Activated CD8-positive, alpha-beta memory T cell treated with anti-CD3 and anti-CD28 coated beads, Interleukin-2, amount 50 U/mL, for 24 hours (primary cell): Measurements from ENCODE around the gene CCDC89.

Source experiments
- DNase-seq: peaks from one replicate; pipeline ENCODE4 v3.0.0-alpha.2; 2020; ENCODE audit errors: extremely low read depth

The CCDC89 gene

DNA sequence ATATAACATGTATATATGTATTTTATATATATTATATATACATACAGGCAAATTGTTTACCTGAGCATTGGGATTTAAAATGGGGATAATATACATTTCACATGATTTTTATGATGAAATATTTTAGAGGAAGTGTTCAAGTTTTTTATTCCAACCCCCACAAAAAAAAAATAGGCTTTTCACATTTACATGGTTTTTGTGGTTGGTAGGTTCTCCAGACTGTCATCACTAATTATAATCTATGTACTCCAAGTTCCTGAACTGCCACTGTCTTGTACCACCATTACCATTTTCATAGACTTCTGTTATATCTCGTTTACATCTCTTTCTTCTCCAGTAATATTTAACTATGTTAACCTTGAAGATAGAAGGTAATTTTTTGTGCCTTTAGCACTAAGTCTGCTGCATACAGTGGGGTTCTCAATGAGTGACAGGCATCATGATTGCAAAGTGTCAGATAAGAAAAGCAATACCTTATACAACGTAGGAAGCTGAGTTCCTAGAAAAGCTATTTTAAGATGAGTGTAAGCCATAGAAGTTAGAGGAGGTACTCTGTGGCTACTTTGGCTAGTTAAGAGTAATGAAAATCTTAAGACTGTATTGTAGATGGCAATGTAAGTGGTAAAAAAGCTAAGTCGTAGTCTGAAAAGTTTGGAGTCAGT is 33.1 kb downstream of the CCDC89 start:
- no peak for DNase-seq

DNA sequence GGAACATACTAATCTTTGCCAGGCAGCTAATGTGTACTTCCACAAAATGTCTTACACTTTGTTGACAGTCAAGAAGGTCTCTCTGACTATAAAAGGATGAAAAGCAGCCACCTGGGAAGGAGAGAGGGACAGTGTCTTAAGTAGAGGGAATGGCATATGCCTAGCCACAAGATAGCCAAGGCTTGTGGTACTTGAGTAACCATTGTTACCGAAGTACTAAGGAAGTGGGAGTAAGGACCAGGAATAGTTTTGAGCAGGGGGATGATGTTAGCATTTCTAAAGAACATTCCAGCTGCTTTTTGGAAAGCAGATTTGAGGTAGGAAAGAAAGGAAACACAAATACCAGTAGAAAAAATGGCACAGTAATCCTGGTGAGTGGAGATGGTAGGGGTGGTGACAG is 34.9 kb downstream of the CCDC89 start:
- DNase-seq: no peak

DNA sequence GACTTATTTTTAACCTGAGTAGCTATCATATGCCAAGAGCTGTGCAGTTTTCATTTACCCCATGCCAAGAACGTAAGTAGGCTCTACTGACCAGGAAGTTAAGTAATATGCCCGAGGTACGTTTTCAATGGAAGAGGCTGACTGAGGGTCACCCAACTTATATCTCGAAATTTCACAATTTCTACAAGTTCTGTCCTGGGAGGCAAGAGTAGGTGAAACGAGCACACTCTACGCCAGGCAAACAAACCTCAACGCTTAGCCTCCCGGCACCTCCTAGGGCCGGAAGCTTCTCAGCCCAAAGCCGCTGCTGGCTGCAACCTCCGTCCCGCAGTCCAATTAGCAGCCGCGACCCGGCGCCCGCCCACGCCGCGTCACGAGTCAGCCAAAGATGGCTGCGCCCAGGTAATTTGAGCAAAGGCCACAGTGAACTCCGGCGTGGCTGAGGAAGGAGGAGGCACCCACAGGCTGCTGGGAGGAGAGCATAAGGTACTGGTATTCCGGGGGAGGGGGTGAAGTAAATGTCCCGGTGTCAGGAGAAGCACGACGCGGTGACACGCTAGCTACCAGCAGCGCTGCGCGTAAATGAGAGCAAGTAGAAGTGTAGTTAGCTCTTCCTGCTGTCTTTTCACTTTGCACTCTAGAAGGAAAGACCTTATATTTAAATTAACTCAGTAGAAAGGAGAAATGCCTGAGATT is 38.2 kb downstream of the CCDC89 start, which contains the start of gene TMEM126A:
TSS of gene TMEM126A (plus strand) at position 364 of the 696 bp plus-strand sequence. CDS start 2,289 bp downstream, outside the sequence.
- DNase-seq: peak; percentile 89

DNA sequence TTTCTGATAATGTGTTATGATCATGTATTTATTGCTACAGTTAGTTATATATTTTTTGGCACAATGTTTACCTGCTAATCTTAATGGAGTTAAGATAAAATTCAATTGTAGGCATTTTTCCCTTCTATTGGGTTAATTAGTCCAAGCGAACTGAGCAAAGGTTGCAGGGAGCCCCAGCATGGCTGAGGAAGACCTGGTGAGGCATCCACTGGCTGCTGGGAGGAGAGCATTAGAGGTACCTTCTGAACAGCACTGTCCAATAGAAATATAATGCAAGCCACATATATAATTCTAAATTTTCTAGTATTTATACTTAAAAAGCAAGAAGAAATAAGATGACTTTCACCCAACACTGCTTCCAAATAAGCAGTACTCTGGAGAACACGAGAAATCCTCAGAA is 38.9 kb downstream of the CCDC89 start:
- no peak for DNase-seq

DNA sequence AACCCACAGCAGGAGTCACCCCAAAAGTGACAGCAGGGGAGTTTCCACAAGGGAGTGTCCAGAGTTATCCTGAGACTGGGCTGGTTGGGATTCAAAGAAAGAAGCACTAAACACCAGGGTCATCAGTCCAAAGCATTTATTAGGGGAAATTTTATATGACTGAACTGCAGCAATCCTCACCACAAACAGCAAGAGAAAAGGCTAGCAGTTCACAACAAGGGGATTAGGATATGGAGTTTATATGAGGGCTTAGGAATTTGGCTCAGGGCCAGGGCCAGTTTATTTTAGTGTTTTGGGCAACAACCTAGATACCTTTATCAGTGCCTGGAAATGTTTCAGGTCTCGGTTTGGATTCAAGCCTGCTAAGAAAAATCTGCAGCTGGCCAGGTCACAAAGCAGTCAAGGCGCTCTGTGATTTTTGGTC is 42.8 kb downstream of the CCDC89 start:
- DNase-seq: no peak

DNA sequence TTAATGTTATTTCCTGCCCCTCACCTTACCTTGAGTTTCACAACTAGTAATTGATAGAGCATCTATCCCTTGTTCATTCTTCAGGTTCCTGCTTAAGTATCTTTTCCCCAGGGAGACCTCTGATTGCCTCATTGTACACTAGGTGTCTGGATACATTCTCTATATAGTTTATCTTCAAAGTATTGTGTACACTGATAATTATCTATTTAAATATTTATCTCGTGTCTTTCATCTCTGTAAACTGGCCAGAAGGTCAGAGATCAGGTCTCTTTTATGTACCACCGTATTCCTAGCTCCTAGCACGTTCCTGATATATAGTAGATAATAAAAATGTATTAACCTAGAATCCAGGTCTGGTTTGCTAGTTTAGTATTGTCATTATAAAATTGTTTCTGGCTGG is 51.2 kb downstream of the CCDC89 start:
- DNase-seq: no peak
